GM12878 (cell line): ENCODE results near the gene MTMR10. TPM values are rescaled to one million over a fixed set of nuclear protein-coding genes. Genes with fewer than 3 reads are reported as not detected.

ENCODE experiments used
- ATAC-seq: fragments of 200-7000 bp; cut with Tn5 transposase; 3 replicates; pipeline ENCODE4 v1.9.1; 2020; ENCODE audit warnings: mild to moderate bottlenecking, moderate library complexity
- BruUV-seq: library from RNA; stranded (reverse); fragments of 400-500 nt; replicated peaks from 2 replicates; lab custom pipeline; 2021; lab: Mats Ljungman, UMichigan
- CTCF ChIA-PET: fragments of 300-600 bp; sonication (Branson Sonifier 250); formaldehyde crosslinking; extraction: SDS; loops from one replicate; lab custom pipeline; 2021; ENCODE audit warnings: inconsistent platforms; lab: Yijun Ruan, JAX
- POLR2A ChIA-PET: fragments of 350-600 bp; formaldehyde crosslinking; extraction: SDS; loops from one replicate; lab custom pipeline; 2021; ENCODE audit warnings: inconsistent platforms; lab: Charles Lee
- RAD21 ChIA-PET: fragments of 300-600 bp; sonication (Branson Sonifier 250); formaldehyde crosslinking; loops from one replicate; lab custom pipeline; 2023; ENCODE audit warnings: antibody characterized with exemption; ENCODE audit not compliant: unreplicated experiment; lab: Charles Lee
- SMC1A ChIA-PET: fragments of 300-600 bp; sonication (Branson Sonifier 250); formaldehyde crosslinking; loops from one replicate; lab custom pipeline; 2023; ENCODE audit not compliant: unreplicated experiment, uncharacterized antibody; lab: Charles Lee
- DNase-seq: peaks from one replicate; pipeline ENCODE4 v3.0.0-alpha.2; 2011; ENCODE audit warnings: low read depth, low spot score
- FAIRE-seq: peaks from 3 replicates; lab custom pipeline; 2011; peaks lifted over from hg19 to GRCh38; lab: Jason Lieb, UNC
- H2AFZ ChIP-seq: 2 replicates; pipeline ENCODE4 v1.6.0; 2011; ENCODE audit warnings: low read depth, low read length, control low read depth; ENCODE audit not compliant: control insufficient read depth
- H3K27ac ChIP-seq: 2 replicates; pipeline ENCODE4 v1.5.1; 2011; ENCODE audit warnings: control low read depth; ENCODE audit not compliant: control insufficient read depth, insufficient read depth
- H3K27me3 ChIP-seq, 2 experiments: replicated peaks in 1 of 2; 2 replicates each; pipeline versions ENCODE4 v1.6.0 to v1.6.1; 2011; ENCODE audit warnings: low read length in 1 of 2; ENCODE audit not compliant: control insufficient read depth in 2 of 2, insufficient read depth in 2 of 2
- H3K36me3 ChIP-seq, 2 experiments: 2 replicates each; pipeline ENCODE4 v1.5.1; 2011; ENCODE audit warnings: low read length in 1 of 2; ENCODE audit not compliant: control insufficient read depth in 2 of 2, insufficient read depth in 2 of 2
- H3K4me1 ChIP-seq: 2 replicates; pipeline ENCODE4 v1.6.1; 2011; ENCODE audit warnings: mild to moderate bottlenecking, low read length, moderate library complexity, mixed read lengths; ENCODE audit not compliant: control insufficient read depth, insufficient read depth
- H3K4me2 ChIP-seq: 2 replicates; pipeline ENCODE4 v1.6.0; 2011; ENCODE audit warnings: control low read depth; ENCODE audit not compliant: control insufficient read depth, insufficient read depth
- H3K4me3 ChIP-seq: fragments of 200-600 bp; sonication (generic); 2 replicates; pipeline ENCODE4 v1.5.1; 2016
- H3K79me2 ChIP-seq: 2 replicates; pipeline ENCODE4 v1.6.0; 2011; ENCODE audit warnings: low read length; ENCODE audit not compliant: control insufficient read depth, insufficient read depth
- H3K9ac ChIP-seq: 2 replicates; pipeline ENCODE4 v1.8.0; 2011; ENCODE audit warnings: low read length, control low read depth, mixed read lengths; ENCODE audit not compliant: control insufficient read depth, insufficient read depth
- H3K9me3 ChIP-seq: replicated peaks from 3 replicates; pipeline ENCODE4 v1.5.1; 2011; ENCODE audit warnings: mild to moderate bottlenecking, low read length; ENCODE audit not compliant: control insufficient read depth, insufficient read depth
- H4K20me1 ChIP-seq: 2 replicates; pipeline ENCODE4 v1.6.0; 2011; ENCODE audit not compliant: control insufficient read depth, insufficient read depth
- ASH2L ChIP-seq: fragments of 300-600, 200-600 bp; sonication (generic); IDR thresholded peaks from 2 replicates; pipeline ENCODE4 v1.6.1; 2017; ENCODE audit warnings: low read depth, mild to moderate bottlenecking, borderline replicate concordance
- ELK1 ChIP-seq: IDR thresholded peaks from 2 replicates; pipeline ENCODE4 v1.6.1; 2012; ENCODE audit warnings: low read depth, low read length, improper control_type of control experiment
- GABPA ChIP-seq: IDR thresholded peaks from 2 replicates; pipeline ENCODE4 v1.6.1; 2014; ENCODE audit warnings: antibody characterized with exemption, low read depth, mild to moderate bottlenecking, inconsistent platforms
- HDGF ChIP-seq: fragments of 450-650 bp; IDR thresholded peaks from 2 replicates; pipeline ENCODE4 v1.6.1; 2016; ENCODE audit warnings: antibody characterized with exemption
- LARP7 ChIP-seq: fragments of 450-650 bp; IDR thresholded peaks from 2 replicates; pipeline ENCODE4 v1.6.1; 2017; ENCODE audit warnings: mild to moderate bottlenecking
- NR2F1 ChIP-seq: fragments of 450-650 bp; conservative IDR thresholded peaks from 2 replicates; pipeline ENCODE4 v1.6.1; 2017; ENCODE audit warnings: mild to moderate bottlenecking
- RAD51 ChIP-seq: fragments of 450-650 bp; IDR thresholded peaks from 2 replicates; pipeline ENCODE4 v1.6.1; 2016; ENCODE audit warnings: moderate library complexity, mild to moderate bottlenecking, inconsistent platforms
- STAT3 ChIP-seq: IDR thresholded peaks from 2 replicates; pipeline ENCODE4 v1.6.1; 2011; ENCODE audit warnings: low read depth, low read length, improper control_type of control experiment
- ZBTB40 ChIP-seq: fragments of 450-650 bp; IDR thresholded peaks from 2 replicates; pipeline ENCODE4 v1.6.1; 2016; ENCODE audit warnings: mild to moderate bottlenecking, moderate library complexity, borderline replicate concordance
- ZZZ3 ChIP-seq: IDR thresholded peaks from 2 replicates; pipeline ENCODE4 v1.6.1; 2011; ENCODE audit warnings: low read depth; ENCODE audit not compliant: control insufficient read depth, insufficient read length
- whole genome bisulfite sequencing: methylation state at CpG from one replicate; pipeline ENCODE4 v1.1.6; 2016; ENCODE audit warnings: low lambda C conversion rate; ENCODE audit not compliant: insufficient replicate concordance, insufficient coverage; ENCODE audit errors: missing lambda C conversion rate; 5-methylcytosine and 5-hydroxymethylcytosine counted together
- in situ Hi-C: fragments of 300-500 bp; cut with MboI; formaldehyde crosslinking; loops from 9 replicates; pipeline ENCODE4 v1.14.3; 2018; ENCODE audit warnings: mixed read lengths
- intact Hi-C: fragments of 100-400 bp; cut with micrococcal nuclease; formaldehyde crosslinking; loops from one replicate; pipeline ENCODE4 v1.14.2; 2022; ENCODE audit not compliant: unreplicated experiment
- polyA plus RNA-seq, 11 experiments: library from polyadenylated mRNA; depleted of rRNA in 4 of 11; unstranded in 6 of 11; stranded (reverse) in 5 of 11; fragments of >200 nt; fragmentation: Nextera tagmentation in 4 of 11; fragmentation: Illumina TruSeq in 1 of 11; extraction: Ambion mirVana in 4 of 11; extraction: Trizol in 1 of 11; gene quantifications; 1 replicate in 1 of 11; 2 replicates in 10 of 11; pipeline versions ENCODE4 v1.2.1 to v1.2.3, GENCODE V29; 2011 to 2016; ENCODE audit warnings: inconsistent platforms in 2 of 11, missing spikeins in 2 of 11, low read depth in 1 of 11
- total RNA-seq, 4 experiments: library from RNA; depleted of rRNA in 3 of 4; stranded (reverse); fragments of >200 nt in 3 of 4; fragmentation: Illumina TruSeq in 1 of 4; extraction: Trizol in 1 of 4; gene quantifications; 2 replicates each; pipeline versions ENCODE4 v1.2.1 to v1.2.3, GENCODE V29; 2013 to 2021
- TF ChIP-seq, protein P1 (sequence below): IDR thresholded peaks from 2 replicates; pipeline ENCODE4 v1.6.1; 2012; ENCODE audit warnings: improper control_type of control experiment, low read depth, low read length; ENCODE audit not compliant: insufficient replicate concordance

Gene MTMR10
- total and polyA plus RNA-seq, 10 of the 15 experiments (the other 5 are each of a cell fraction or from before 2014, with no cell fraction given) = 1.9 to 13.6 (median 8.9) TPM

DNA sequence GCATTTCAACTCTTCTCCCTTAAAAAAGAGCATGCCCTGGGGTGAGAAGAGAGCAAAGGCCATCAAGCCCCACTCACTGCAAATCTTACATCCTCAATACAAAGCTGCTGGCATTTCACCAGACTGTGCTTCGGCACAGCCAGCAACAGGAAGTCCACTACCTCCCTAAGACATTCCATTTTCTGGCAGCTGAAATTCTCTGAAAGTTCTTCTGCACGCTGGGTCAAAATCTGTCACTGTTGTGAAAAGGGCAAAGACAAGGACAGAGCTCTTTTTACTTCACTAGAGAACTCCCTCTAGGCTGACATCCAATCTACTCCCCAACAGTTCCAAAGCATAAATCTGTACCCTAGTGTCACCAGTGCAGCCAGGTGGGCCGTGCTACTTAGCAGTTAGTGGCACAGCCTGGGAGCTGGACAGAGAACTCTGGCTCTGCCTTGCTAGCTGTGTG is 6.3 kb downstream of the MTMR10 start:
- ChIA-PET CTCF (interaction anchor here (0.9 to 1.6 kb wide), 6 partner anchors 10 to 143 kb away, joined by 3 to 7 read pairs (median 4); no protein-coding TSS in a partner anchor), RAD21 (interaction anchor here (1.2 to 3.0 kb wide), 3 partner anchors 20 to 144 kb away, joined by 3 to 8 read pairs (median 5); no protein-coding TSS in a partner anchor), POLR2A (interaction anchor here (1.1 kb wide), 1 partner anchor 20 kb away, joined by 3 read pairs; no protein-coding TSS in a partner anchor), SMC1A (interaction anchor here (1.2 to 4.4 kb wide), 6 partner anchors 11 to 144 kb away, joined by 3 to 22 read pairs (median 8); no protein-coding TSS in a partner anchor)
- Histone ChIP-seq H3K4me2 (peak overlapping the region; percentile 66), H3K9me3 (no peaks in the 10 kb centered on the region), H3K36me3 (peaks cover 0 to 7% of the 10 kb centered on the region in 2 experiments; a peak in 2 of 4 replicates), H3K27me3 (no peaks in the 10 kb centered on the region), H3K27ac (peak overlapping the region; percentile 20; the same call in 1 of the 2 replicates), H3K9ac (no peak overlapping the region; the same call in 1 of the 2 replicates), H3K4me3 (peak overlapping the region; percentile 14; the same call in 1 of the 2 replicates), H3K4me1 (peaks cover 16% of the 10 kb centered on the region), H4K20me1 (no peaks in the 10 kb centered on the region), H3K79me2 (peaks cover 5% of the 10 kb centered on the region), H2AFZ (no peak overlapping the region; the same call in 1 of the 2 replicates)
- FAIRE-seq (no peak), DNase-seq (no peak), ATAC-seq (peak; percentile 59)
- 85% methylated on average over 3 of the region's 3 CpGs for WGBS
- BruUV-seq = no TSS peak
- intact Hi-C loops = loop anchor here (10.0 kb wide), 2 partner anchors 140 to 500 kb away; no protein-coding TSS in a partner anchor
- in situ Hi-C loops = no loop called here
- TF ChIP-seq GABPA (no peak), ZZZ3 (no peak), STAT3 (no peak), ELK1 (no peak), NR2F1 (no peak), RAD51 (no peak), LARP7 (no peak), HDGF (no peak), ZBTB40 (no peak), ASH2L (no peak)
- TF ChIP-seq, protein P1, sequence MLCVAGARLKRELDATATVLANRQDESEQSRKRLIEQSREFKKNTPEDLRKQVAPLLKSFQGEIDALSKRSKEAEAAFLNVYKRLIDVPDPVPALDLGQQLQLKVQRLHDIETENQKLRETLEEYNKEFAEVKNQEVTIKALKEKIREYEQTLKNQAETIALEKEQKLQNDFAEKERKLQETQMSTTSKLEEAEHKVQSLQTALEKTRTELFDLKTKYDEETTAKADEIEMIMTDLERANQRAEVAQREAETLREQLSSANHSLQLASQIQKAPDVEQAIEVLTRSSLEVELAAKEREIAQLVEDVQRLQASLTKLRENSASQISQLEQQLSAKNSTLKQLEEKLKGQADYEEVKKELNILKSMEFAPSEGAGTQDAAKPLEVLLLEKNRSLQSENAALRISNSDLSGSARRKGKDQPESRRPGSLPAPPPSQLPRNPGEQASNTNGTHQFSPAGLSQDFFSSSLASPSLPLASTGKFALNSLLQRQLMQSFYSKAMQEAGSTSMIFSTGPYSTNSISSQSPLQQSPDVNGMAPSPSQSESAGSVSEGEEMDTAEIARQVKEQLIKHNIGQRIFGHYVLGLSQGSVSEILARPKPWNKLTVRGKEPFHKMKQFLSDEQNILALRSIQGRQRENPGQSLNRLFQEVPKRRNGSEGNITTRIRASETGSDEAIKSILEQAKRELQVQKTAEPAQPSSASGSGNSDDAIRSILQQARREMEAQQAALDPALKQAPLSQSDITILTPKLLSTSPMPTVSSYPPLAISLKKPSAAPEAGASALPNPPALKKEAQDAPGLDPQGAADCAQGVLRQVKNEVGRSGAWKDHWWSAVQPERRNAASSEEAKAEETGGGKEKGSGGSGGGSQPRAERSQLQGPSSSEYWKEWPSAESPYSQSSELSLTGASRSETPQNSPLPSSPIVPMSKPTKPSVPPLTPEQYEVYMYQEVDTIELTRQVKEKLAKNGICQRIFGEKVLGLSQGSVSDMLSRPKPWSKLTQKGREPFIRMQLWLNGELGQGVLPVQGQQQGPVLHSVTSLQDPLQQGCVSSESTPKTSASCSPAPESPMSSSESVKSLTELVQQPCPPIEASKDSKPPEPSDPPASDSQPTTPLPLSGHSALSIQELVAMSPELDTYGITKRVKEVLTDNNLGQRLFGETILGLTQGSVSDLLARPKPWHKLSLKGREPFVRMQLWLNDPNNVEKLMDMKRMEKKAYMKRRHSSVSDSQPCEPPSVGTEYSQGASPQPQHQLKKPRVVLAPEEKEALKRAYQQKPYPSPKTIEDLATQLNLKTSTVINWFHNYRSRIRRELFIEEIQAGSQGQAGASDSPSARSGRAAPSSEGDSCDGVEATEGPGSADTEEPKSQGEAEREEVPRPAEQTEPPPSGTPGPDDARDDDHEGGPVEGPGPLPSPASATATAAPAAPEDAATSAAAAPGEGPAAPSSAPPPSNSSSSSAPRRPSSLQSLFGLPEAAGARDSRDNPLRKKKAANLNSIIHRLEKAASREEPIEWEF = no peak
